Spleen (tissue), 11 donors: ENCODE results near the gene LSMEM2. TPM values are rescaled to one million over a fixed set of nuclear protein-coding genes. Genes with fewer than 3 reads are reported as not detected.
"Not testable (repeated sequence)": the region's sequence is repeated elsewhere in the genome, so short reads cannot be mapped to it uniquely, and the experiment has no call there.

Source experiments
- DNase-seq: peaks from one replicate; pipeline ENCODE4 v3.0.0-alpha.2; 2020
- H3K27ac ChIP-seq, 8 donors: fragments of 200-600 bp; sonication (generic) in 7 of 8; 1 replicate in 4 of 8; 2 replicates in 4 of 8; pipeline versions ENCODE4 v1.5.0 to v1.8.0; 2016 to 2021; ENCODE audit warnings: inconsistent platforms in 4 of 8, mild to moderate bottlenecking in 4 of 8, moderate library complexity in 1 of 8
- H3K27me3 ChIP-seq, 7 donors: fragments of 200-600 bp; sonication (generic) in 6 of 7; replicated peaks in 1 of 7; 1 replicate in 4 of 7; 2 replicates in 3 of 7; pipeline versions ENCODE4 v1.5.0 to v1.8.0; 2016 to 2021; ENCODE audit warnings: inconsistent platforms in 3 of 7, mild to moderate bottlenecking in 1 of 7
- H3K36me3 ChIP-seq, 6 donors: fragments of 200-600 bp; sonication (generic) in 5 of 6; 1 replicate in 4 of 6; 2 replicates in 2 of 6; pipeline versions ENCODE4 v1.5.0 to v1.8.0; 2016 to 2021; ENCODE audit warnings: inconsistent platforms in 2 of 6
- H3K4me1 ChIP-seq, 6 donors: fragments of 200-600 bp; sonication (generic) in 5 of 6; 1 replicate in 3 of 6; 2 replicates in 3 of 6; pipeline versions ENCODE4 v1.5.0 to v1.8.0; 2016 to 2021; ENCODE audit warnings: inconsistent platforms in 3 of 6
- H3K4me3 ChIP-seq, 8 donors: fragments of 200-600 bp; sonication (generic) in 7 of 8; 1 replicate in 4 of 8; 2 replicates in 4 of 8; pipeline versions ENCODE4 v1.5.0 to v1.8.0; 2016 to 2021; ENCODE audit warnings: inconsistent platforms in 4 of 8, mild to moderate bottlenecking in 4 of 8, moderate library complexity in 2 of 8
- H3K9me3 ChIP-seq, 8 donors: fragments of 200-600 bp; sonication (generic) in 7 of 8; 1 replicate in 4 of 8; 2 replicates in 4 of 8; pipeline versions ENCODE4 v1.5.0 to v1.8.0; 2016 to 2021; ENCODE audit warnings: inconsistent platforms in 4 of 8
- POLR2A ChIP-seq, 3 donors: fragments of 450-650 bp; IDR thresholded peaks; one replicate each; pipeline ENCODE4 v1.5.1; 2017; ENCODE audit warnings: antibody characterized with exemption in 3 of 3, mild to moderate bottlenecking in 1 of 3
- POLR2AphosphoS5 ChIP-seq, 3 donors: sonication (generic); formaldehyde crosslinking; IDR thresholded peaks; one replicate each; pipeline ENCODE4 v1.5.1; 2017; ENCODE audit warnings: antibody characterized with exemption in 3 of 3
- WGBS, 5 donors: extraction: QIAGEN DNeasy Blood & Tissue Kit in 3 of 5; methylation state at CpG; one replicate each; pipeline versions ENCODE4 v1.1.5 to v1.1.7; 2013 to 2018; 5-methylcytosine and 5-hydroxymethylcytosine counted together
- intact Hi-C: fragments of 100-400 bp; cut with DNase I; formaldehyde crosslinking; loops from one replicate; pipeline ENCODE4 v1.15.0; 2023; ENCODE audit warnings: low total_unique reads
- polyA plus RNA-seq, 3 donors: library from polyadenylated mRNA; stranded (reverse); fragments of 200-250 nt; gene quantifications; one replicate each; pipeline ENCODE4 v1.2.1, GENCODE V29; 2013
- total RNA-seq, 7 donors: library from RNA; depleted of rRNA in 3 of 7; stranded (reverse); fragments of >200 nt in 3 of 7; fragmentation: NEBNext Ultra II Directional in 4 of 7; extraction: Animal tissue kit (Norgen Biotek cat#: 25700) in 4 of 7; gene quantifications; one replicate each; pipeline versions ENCODE4 v1.1.0 to v1.2.1, GENCODE V29; 2016 to 2021
- TF ChIP-seq, protein P1 (sequence below), 11 experiments: fragments of 200-600 bp in 7 of 11; fragments of 450-650 bp in 4 of 11; sonication (generic) in 4 of 11; IDR thresholded peaks in 8 of 11; conservative IDR thresholded peaks in 3 of 11; 1 replicate in 7 of 11; 2 replicates in 4 of 11; pipeline versions ENCODE4 v1.4.0 to v1.8.0; 2016 to 2021; ENCODE audit warnings: antibody characterized with exemption in 11 of 11, inconsistent platforms in 4 of 11, mild to moderate bottlenecking in 1 of 11
- donor health status: healthy with polysubstance abuse.
- donor health status: DM: no; HTN: no; CAD: no; lungs with moderate emphysema.
- donor health status: DM: no; HTN: no; CAD: no.
- donor health status: Bipolar disorder and iron deficiency.
- donor health status: healthy.
- donor health status: DM: no; HTN: no; CAD: no.
- donor health status: DM: yes; HTN: yes; CAD: no.

LSMEM2 gene
- total and polyA plus RNA-seq, 10 donors: 0.06 to 0.46 (median 0.24) TPM; not detected in 6

DNA sequence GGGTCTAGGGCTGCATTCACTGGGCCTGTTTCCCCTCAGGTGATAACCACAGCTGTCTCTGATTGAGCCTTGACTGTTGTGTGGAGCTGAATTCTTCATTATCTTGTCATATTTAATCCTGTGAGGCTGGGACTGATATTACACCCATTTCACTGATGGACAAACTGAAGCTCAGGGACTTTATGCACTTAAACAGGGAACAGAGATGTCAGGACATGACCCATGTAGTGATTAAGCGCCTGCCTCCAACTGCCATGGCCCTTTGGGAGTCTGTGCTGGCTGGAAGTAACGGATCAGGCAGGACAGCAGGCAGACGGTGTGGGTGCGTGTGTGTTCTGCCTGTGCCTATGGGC, 35.4 kb upstream of the LSMEM2 start:
- no peaks in the 10 kb centered on the region for H3K9me3 ChIP-seq
- no peaks in the 10 kb centered on the region for H3K27me3 ChIP-seq
- TF ChIP-seq, protein P1, sequence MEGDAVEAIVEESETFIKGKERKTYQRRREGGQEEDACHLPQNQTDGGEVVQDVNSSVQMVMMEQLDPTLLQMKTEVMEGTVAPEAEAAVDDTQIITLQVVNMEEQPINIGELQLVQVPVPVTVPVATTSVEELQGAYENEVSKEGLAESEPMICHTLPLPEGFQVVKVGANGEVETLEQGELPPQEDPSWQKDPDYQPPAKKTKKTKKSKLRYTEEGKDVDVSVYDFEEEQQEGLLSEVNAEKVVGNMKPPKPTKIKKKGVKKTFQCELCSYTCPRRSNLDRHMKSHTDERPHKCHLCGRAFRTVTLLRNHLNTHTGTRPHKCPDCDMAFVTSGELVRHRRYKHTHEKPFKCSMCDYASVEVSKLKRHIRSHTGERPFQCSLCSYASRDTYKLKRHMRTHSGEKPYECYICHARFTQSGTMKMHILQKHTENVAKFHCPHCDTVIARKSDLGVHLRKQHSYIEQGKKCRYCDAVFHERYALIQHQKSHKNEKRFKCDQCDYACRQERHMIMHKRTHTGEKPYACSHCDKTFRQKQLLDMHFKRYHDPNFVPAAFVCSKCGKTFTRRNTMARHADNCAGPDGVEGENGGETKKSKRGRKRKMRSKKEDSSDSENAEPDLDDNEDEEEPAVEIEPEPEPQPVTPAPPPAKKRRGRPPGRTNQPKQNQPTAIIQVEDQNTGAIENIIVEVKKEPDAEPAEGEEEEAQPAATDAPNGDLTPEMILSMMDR (IDR thresholded peaks at IDR 0.05 in 8 of 11, conservative IDR thresholded peaks at IDR 0.05 in 3 of 11): no peak
- TF ChIP-seq POLR2AphosphoS5 (IDR thresholded peaks at IDR 0.05) (no peak), POLR2A (IDR thresholded peaks at IDR 0.05) (no peak)
- H3K27ac ChIP-seq: peak overlapping the region; percentile 88 to 99 (median 96)
- intact Hi-C loops: no loop called here
- DNase-seq: no peak
- H3K4me3 ChIP-seq: peak overlapping the region in 4 of 8 donors; percentile 8 to 60 (median 24)
- peaks cover 98 to 100% (median 100%) of the 10 kb centered on the region in 6 donors for H3K4me1 ChIP-seq
- WGBS, 5 donors: 70 to 81% (median 79%) methylated on average over 4 of the region's 4 CpGs
- H3K36me3 ChIP-seq: peaks cover 0 to 77% (median 22%) of the 10 kb centered on the region in 6 donors

DNA sequence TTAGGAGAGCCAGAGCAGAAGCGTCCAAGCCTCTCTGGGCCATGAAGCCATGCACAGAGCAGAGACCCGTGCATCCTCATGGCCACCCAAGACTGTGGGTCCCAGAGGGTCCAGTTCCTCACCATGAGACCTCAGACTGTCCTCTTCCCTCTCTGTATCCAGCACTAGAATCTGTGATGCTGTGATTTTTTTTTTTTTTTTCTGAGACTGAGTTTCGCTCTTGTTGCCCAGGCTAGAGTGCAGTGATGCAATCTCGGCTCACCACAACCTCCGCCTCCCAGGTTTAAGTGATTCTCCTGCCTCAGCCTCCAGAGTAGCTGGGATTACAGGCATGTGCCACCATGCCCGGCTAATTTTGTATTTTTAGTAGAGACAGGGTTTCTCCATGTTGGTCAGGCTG, 34.1 kb upstream of the LSMEM2 start:
- H3K9me3 ChIP-seq, intact Hi-C loops, DNase-seq, H3K27me3 ChIP-seq: not testable (repeated sequence)
- Histone ChIP-seq H3K36me3 (peaks cover 0 to 77% (median 14%) of the 10 kb centered on the region in 6 donors), H3K4me3 (peak overlapping the region in 1 of 8 donors; percentile 67), H3K4me1 (peaks cover 98 to 100% (median 100%) of the 10 kb centered on the region in 6 donors), H3K27ac (peak overlapping the region; percentile 88 to 99 (median 96))
- peak in 1 of 3 donors; percentile 13 for TF ChIP-seq POLR2AphosphoS5 (IDR thresholded peaks at IDR 0.05)
- TF ChIP-seq, protein P1 (IDR thresholded peaks at IDR 0.05 in 8 of 11, conservative IDR thresholded peaks at IDR 0.05 in 3 of 11): peak in 1 of 11 experiments; percentile 9
- 53 to 78% (median 59%) methylated on average over 6 of the region's 6 CpGs for WGBS, 5 donors

DNA sequence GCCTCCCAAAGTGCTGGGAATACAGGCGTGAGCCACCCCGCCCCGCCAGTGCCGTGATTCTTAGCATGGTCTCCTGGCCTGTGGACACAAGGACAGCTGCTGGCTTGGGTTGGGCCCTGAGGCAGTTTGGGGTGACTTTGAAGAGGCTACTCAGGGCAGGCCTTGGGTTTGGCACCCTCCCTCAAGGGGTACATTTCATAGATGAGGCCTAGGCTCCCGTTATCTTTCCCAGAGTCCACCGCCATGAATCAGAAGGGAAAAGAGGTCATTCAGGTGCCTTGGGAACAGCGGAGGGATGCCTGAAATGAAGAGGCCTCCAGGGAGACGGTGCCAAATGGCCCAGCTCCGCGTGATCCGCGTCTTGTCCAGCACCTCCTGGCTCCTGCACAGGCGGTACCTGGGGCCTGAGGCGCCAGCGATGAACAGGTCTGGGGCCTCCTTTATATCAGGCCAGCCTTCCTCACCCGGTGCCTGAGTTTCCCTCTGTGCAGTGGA, 33.6 kb upstream of the LSMEM2 start:
- Histone ChIP-seq H3K9me3 (no peaks in the 10 kb centered on the region), H3K27ac (peak overlapping the region; percentile 86 to 99 (median 96)), H3K4me3 (peak overlapping the region in 6 of 8 donors; percentile 34 to 67 (median 40)), H3K4me1 (peaks cover 98 to 100% (median 100%) of the 10 kb centered on the region in 6 donors), H3K27me3 (no peaks in the 10 kb centered on the region), H3K36me3 (peaks cover 0 to 77% (median 16%) of the 10 kb centered on the region in 6 donors)
- intact Hi-C loops: no loop called here
- DNase-seq: peak; percentile 81
- WGBS, 5 donors: 60 to 71% (median 70%) methylated on average over 8 to 16 of the region's 16 CpGs
- TF ChIP-seq POLR2AphosphoS5 (IDR thresholded peaks at IDR 0.05) (no peak), POLR2A (IDR thresholded peaks at IDR 0.05) (no peak)
- TF ChIP-seq, protein P1 (IDR thresholded peaks at IDR 0.05 in 8 of 11, conservative IDR thresholded peaks at IDR 0.05 in 3 of 11): no peak

DNA sequence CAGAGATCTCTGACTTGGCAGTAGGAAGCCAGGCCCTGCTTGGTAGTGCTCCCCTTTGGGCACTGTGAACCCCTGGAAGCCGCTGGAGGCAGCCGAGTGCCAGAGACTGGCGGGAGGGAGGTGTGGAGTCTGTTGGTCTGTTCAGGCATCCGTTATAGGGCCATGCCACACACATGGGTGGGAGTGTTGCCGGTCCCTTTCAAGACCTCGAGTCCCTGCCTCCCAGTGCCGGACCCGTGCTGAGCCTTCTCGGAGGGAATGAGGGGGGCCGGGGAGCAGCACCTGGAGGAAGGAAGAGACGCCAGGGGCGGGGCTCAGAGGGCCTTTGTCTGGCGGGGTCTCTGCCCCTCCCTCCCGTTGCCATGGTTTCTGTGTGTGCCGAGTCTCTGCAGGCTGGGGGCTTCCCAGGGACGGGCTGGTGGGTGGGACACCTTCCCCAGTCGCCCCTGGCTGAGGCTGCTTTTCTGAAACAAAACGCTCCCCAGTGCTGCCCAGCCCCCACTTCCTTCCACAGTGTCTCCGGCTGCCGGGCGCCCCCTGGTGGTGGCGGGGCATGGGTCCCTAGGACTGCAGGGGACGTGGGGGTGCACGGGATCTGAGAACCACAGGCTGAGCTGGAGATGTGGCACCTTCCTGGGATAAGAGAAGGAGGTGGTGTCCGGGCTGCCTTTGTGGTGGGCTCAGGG, 32.9 kb upstream of the LSMEM2 start:
- Histone ChIP-seq H3K36me3 (peaks cover 0 to 77% (median 19%) of the 10 kb centered on the region in 6 donors), H3K4me3 (peak overlapping the region; percentile 19 to 67 (median 37)), H3K9me3 (no peaks in the 10 kb centered on the region), H3K4me1 (peaks cover 98 to 100% (median 100%) of the 10 kb centered on the region in 6 donors), H3K27ac (peak overlapping the region; percentile 86 to 99 (median 96)), H3K27me3 (no peaks in the 10 kb centered on the region)
- WGBS, 5 donors: 1 to 2% (median 2%) methylated on average over 20 to 25 of the region's 25 CpGs
- TF ChIP-seq, protein P1 (IDR thresholded peaks at IDR 0.05 in 8 of 11, conservative IDR thresholded peaks at IDR 0.05 in 3 of 11): peak; percentile 95 to 99 (median 98)
- TF ChIP-seq POLR2AphosphoS5 (IDR thresholded peaks at IDR 0.05) (peak; percentile 66 to 90 (median 80)), POLR2A (IDR thresholded peaks at IDR 0.05) (no peak)
- peak; percentile 99 for DNase-seq
- intact Hi-C loops: no loop called here
